WTC11 (cell line): ENCODE measurements around the gene MTMR8. TPM values are rescaled to one million over a fixed set of nuclear protein-coding genes. Genes with fewer than 3 reads are reported as not detected.

Experiments used
- ATAC-seq: fragments of 200-7000 bp; cut with Tn5 transposase; 2 replicates; pipeline ENCODE4 v1.10.0; 2021; ENCODE audit warnings: mild to moderate bottlenecking, moderate library complexity
- CTCF ChIA-PET: fragments of 300-600 bp; sonication (Branson Sonifier 250); formaldehyde crosslinking; loops from one replicate; lab custom pipeline; 2021; ENCODE audit warnings: antibody characterized with exemption; lab: Charles Lee
- POLR2A ChIA-PET: fragments of 350-600 bp; sonication (Branson Sonifier 250); formaldehyde crosslinking; loops from one replicate; lab custom pipeline; 2021; ENCODE audit warnings: antibody characterized with exemption; lab: Charles Lee
- DNase-seq: peaks from one replicate; pipeline ENCODE4 v3.0.0; 2021; ENCODE audit warnings: low spot score
- H3K27ac Mint-ChIP-seq: 2 replicates; pipeline ENCODE4 v1.8.0; 2021; ENCODE audit warnings: mixed read lengths
- H3K27me3 Mint-ChIP-seq: 2 replicates; pipeline ENCODE4 v1.8.0; 2021; ENCODE audit warnings: low read depth, mild to moderate bottlenecking, moderate library complexity, mixed read lengths
- H3K36me3 Mint-ChIP-seq: 2 replicates; pipeline ENCODE4 v1.8.0; 2021; ENCODE audit warnings: mixed read lengths
- H3K4me1 Mint-ChIP-seq: 2 replicates; pipeline ENCODE4 v1.8.0; 2022; ENCODE audit warnings: mixed read lengths
- H3K4me3 Mint-ChIP-seq: 2 replicates; pipeline ENCODE4 v1.8.0; 2021; ENCODE audit warnings: mild to moderate bottlenecking, moderate library complexity, mixed read lengths
- H3K9me3 Mint-ChIP-seq: 2 replicates; pipeline ENCODE4 v1.8.0; 2021; ENCODE audit warnings: mixed read lengths
- ARID4B ChIP-seq: sonication (generic); formaldehyde crosslinking; IDR thresholded peaks from 2 replicates; pipeline ENCODE4 v1.8.0; 2023; ENCODE audit warnings: missing genetic modification reagents, mild to moderate bottlenecking, borderline replicate concordance
- ELF4 ChIP-seq: sonication (generic); formaldehyde crosslinking; IDR thresholded peaks from 2 replicates; pipeline ENCODE4 v1.8.1; 2022; ENCODE audit warnings: low read depth, mild to moderate bottlenecking, moderate library complexity, missing genetic modification reagents
- ERG ChIP-seq: fragments of 250-450 bp; sonication (Bioruptor Pico); IDR thresholded peaks from 2 replicates; pipeline ENCODE4 v1.8.0; 2021; ENCODE audit warnings: mild to moderate bottlenecking
- ETV6 ChIP-seq: sonication (generic); formaldehyde crosslinking; IDR thresholded peaks from 2 replicates; pipeline ENCODE4 v1.8.1; 2022; ENCODE audit warnings: mild to moderate bottlenecking, missing genetic modification reagents
- JUN ChIP-seq: sonication (generic); formaldehyde crosslinking; IDR thresholded peaks from 2 replicates; pipeline ENCODE4 v1.8.0; 2023; ENCODE audit warnings: mild to moderate bottlenecking, missing genetic modification reagents
- OVOL2 ChIP-seq: fragments of 250-450 bp; sonication (Bioruptor Pico); IDR thresholded peaks from 2 replicates; pipeline ENCODE4 v1.9.0; 2021; ENCODE audit warnings: mild to moderate bottlenecking, borderline replicate concordance
- RORB ChIP-seq: fragments of 250-450 bp; sonication (Bioruptor Pico); IDR thresholded peaks from 2 replicates; pipeline ENCODE4 v1.9.0; 2021; ENCODE audit warnings: mild to moderate bottlenecking
- SMAD3 ChIP-seq: sonication (generic); formaldehyde crosslinking; IDR thresholded peaks from 2 replicates; pipeline ENCODE4 v1.8.0; 2022; ENCODE audit warnings: missing genetic modification reagents, mild to moderate bottlenecking, borderline replicate concordance
- TCF7 ChIP-seq: sonication (generic); formaldehyde crosslinking; IDR thresholded peaks from 2 replicates; pipeline ENCODE4 v1.8.0; 2022; ENCODE audit warnings: mild to moderate bottlenecking, low read depth, missing genetic modification reagents, moderate library complexity
- ZNF219 ChIP-seq: sonication (generic); formaldehyde crosslinking; IDR thresholded peaks from 2 replicates; pipeline ENCODE4 v1.8.0; 2023; ENCODE audit warnings: missing genetic modification reagents, mild to moderate bottlenecking, borderline replicate concordance
- ZNF263 ChIP-seq: sonication (generic); formaldehyde crosslinking; IDR thresholded peaks from 2 replicates; pipeline ENCODE4 v1.8.1; 2022; ENCODE audit warnings: low read depth, mild to moderate bottlenecking, moderate library complexity, missing genetic modification reagents
- ZNF671 ChIP-seq: fragments of 250-450 bp; sonication (Bioruptor Pico); IDR thresholded peaks from 2 replicates; pipeline ENCODE4 v1.8.0; 2021; ENCODE audit warnings: mild to moderate bottlenecking
- ZSCAN18 ChIP-seq: fragments of 250-450 bp; sonication (Bioruptor Pico); IDR thresholded peaks from 2 replicates; pipeline ENCODE4 v2.1.2; 2022; ENCODE audit warnings: mild to moderate bottlenecking, moderate library complexity
- total RNA-seq: library from RNA; stranded (reverse); gene quantifications from 3 replicates; pipeline ENCODE4 v1.2.3, GENCODE V29; 2021
- TF ChIP-seq, protein P1 (sequence below): sonication (generic); formaldehyde crosslinking; IDR thresholded peaks from 2 replicates; pipeline ENCODE4 v1.8.0; 2022; ENCODE audit warnings: mild to moderate bottlenecking, missing genetic modification reagents
- TF ChIP-seq, protein P2 (sequence below): sonication (generic); formaldehyde crosslinking; IDR thresholded peaks from 2 replicates; pipeline ENCODE4 v1.8.0; 2023; ENCODE audit warnings: mild to moderate bottlenecking, missing genetic modification reagents
- TF ChIP-seq, protein P3 (sequence below): sonication (generic); formaldehyde crosslinking; IDR thresholded peaks from 2 replicates; pipeline ENCODE4 v1.8.1; 2023; ENCODE audit warnings: mild to moderate bottlenecking, missing genetic modification reagents, borderline replicate concordance

Gene MTMR8
- total RNA-seq, 1 experiment from 2014 or later: 7.1 TPM

- TF ChIP-seq TCF7 (CRISPR knock-in tag): no peak
- TF ChIP-seq, protein P1, sequence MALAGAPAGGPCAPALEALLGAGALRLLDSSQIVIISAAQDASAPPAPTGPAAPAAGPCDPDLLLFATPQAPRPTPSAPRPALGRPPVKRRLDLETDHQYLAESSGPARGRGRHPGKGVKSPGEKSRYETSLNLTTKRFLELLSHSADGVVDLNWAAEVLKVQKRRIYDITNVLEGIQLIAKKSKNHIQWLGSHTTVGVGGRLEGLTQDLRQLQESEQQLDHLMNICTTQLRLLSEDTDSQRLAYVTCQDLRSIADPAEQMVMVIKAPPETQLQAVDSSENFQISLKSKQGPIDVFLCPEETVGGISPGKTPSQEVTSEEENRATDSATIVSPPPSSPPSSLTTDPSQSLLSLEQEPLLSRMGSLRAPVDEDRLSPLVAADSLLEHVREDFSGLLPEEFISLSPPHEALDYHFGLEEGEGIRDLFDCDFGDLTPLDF (CRISPR knock-in tag): no peak
- no peak for TF ChIP-seq ARID4B
- no peak for TF ChIP-seq JUN (CRISPR knock-in tag)
- no peak for TF ChIP-seq RORB (CRISPR knock-in tag)
- no peak for TF ChIP-seq ZNF671 (CRISPR knock-in tag)
- TF ChIP-seq ELF4: no peak
- no peak for TF ChIP-seq ERG (CRISPR knock-in tag)
- TF ChIP-seq ZNF263: no peak
Observed at GRCh38 chrX:64352081-64352480, 43.2 kb downstream of the MTMR8 start (continued).

DNA sequence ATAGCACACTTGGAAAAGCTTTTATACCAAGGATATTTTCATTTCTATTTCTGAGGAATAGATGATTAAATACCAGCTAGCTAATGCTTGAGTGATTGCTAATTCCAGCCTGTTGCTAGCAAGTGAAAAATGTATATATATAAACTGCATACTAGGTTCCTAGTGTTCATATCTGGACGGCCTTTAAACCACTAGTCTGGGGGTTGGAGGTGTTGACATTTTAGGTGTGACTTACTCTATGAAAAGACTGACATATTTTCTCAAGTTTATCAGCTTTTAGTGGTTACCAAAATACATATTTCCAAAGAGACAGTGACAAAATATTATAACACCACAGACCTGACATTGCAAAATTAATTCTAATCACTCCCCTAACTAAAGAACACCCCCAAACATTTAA, 44.7 kb downstream of the MTMR8 start:
- Mint-ChIP-seq H3K4me3 (no peak overlapping the region), H3K36me3 (peaks cover 9% of the 10 kb centered on the region), H3K27ac (no peak overlapping the region), H3K9me3 (no peaks in the 10 kb centered on the region), H3K4me1 (no peaks in the 10 kb centered on the region)
- no peak for ATAC-seq
- DNase-seq: no peak
- ChIA-PET POLR2A (no interaction called here), CTCF (no interaction called here)
- TF ChIP-seq ZSCAN18 (CRISPR knock-in tag): no peak
- TF ChIP-seq, all 79 proteins: peak for 0
- H3K27me3 Mint-ChIP-seq: no peaks in the 10 kb centered on the region

GRCh38 chrX:64350047-64350446, 45.2 kb downstream of the MTMR8 start:
- no peaks in the 10 kb centered on the region for H3K9me3 Mint-ChIP-seq
- DNase-seq (no peak), ATAC-seq (no peak)
- ChIA-PET POLR2A (no interaction called here), CTCF (no interaction called here)
- peaks cover 9% of the 10 kb centered on the region for H3K36me3 Mint-ChIP-seq
- no peaks in the 10 kb centered on the region for H3K27me3 Mint-ChIP-seq
- no peak overlapping the region for H3K27ac Mint-ChIP-seq
- no peaks in the 10 kb centered on the region for H3K4me1 Mint-ChIP-seq
- no peak overlapping the region for H3K4me3 Mint-ChIP-seq
- TF ChIP-seq ZNF219: no peak
- TF ChIP-seq OVOL2 (CRISPR knock-in tag): no peak
- no peak for TF ChIP-seq ERG (CRISPR knock-in tag)
- TF ChIP-seq, protein P2, sequence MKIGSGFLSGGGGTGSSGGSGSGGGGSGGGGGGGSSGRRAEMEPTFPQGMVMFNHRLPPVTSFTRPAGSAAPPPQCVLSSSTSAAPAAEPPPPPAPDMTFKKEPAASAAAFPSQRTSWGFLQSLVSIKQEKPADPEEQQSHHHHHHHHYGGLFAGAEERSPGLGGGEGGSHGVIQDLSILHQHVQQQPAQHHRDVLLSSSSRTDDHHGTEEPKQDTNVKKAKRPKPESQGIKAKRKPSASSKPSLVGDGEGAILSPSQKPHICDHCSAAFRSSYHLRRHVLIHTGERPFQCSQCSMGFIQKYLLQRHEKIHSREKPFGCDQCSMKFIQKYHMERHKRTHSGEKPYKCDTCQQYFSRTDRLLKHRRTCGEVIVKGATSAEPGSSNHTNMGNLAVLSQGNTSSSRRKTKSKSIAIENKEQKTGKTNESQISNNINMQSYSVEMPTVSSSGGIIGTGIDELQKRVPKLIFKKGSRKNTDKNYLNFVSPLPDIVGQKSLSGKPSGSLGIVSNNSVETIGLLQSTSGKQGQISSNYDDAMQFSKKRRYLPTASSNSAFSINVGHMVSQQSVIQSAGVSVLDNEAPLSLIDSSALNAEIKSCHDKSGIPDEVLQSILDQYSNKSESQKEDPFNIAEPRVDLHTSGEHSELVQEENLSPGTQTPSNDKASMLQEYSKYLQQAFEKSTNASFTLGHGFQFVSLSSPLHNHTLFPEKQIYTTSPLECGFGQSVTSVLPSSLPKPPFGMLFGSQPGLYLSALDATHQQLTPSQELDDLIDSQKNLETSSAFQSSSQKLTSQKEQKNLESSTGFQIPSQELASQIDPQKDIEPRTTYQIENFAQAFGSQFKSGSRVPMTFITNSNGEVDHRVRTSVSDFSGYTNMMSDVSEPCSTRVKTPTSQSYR (CRISPR knock-in tag): no peak
- TF ChIP-seq ZNF263: no peak
- TF ChIP-seq ETV6 (CRISPR knock-in tag): no peak
- TF ChIP-seq SMAD3 (CRISPR knock-in tag): no peak
- TF ChIP-seq, protein P3, sequence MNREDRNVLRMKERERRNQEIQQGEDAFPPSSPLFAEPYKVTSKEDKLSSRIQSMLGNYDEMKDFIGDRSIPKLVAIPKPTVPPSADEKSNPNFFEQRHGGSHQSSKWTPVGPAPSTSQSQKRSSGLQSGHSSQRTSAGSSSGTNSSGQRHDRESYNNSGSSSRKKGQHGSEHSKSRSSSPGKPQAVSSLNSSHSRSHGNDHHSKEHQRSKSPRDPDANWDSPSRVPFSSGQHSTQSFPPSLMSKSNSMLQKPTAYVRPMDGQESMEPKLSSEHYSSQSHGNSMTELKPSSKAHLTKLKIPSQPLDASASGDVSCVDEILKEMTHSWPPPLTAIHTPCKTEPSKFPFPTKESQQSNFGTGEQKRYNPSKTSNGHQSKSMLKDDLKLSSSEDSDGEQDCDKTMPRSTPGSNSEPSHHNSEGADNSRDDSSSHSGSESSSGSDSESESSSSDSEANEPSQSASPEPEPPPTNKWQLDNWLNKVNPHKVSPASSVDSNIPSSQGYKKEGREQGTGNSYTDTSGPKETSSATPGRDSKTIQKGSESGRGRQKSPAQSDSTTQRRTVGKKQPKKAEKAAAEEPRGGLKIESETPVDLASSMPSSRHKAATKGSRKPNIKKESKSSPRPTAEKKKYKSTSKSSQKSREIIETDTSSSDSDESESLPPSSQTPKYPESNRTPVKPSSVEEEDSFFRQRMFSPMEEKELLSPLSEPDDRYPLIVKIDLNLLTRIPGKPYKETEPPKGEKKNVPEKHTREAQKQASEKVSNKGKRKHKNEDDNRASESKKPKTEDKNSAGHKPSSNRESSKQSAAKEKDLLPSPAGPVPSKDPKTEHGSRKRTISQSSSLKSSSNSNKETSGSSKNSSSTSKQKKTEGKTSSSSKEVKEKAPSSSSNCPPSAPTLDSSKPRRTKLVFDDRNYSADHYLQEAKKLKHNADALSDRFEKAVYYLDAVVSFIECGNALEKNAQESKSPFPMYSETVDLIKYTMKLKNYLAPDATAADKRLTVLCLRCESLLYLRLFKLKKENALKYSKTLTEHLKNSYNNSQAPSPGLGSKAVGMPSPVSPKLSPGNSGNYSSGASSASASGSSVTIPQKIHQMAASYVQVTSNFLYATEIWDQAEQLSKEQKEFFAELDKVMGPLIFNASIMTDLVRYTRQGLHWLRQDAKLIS (CRISPR knock-in tag): no peak
